Posterior vena cava (tissue), 2 donors: ENCODE data around the gene GOLGA6A. TPM values are rescaled to one million over a fixed set of nuclear protein-coding genes. Genes with fewer than 3 reads are reported as not detected.
"Not testable (repeated sequence)": the region's sequence is repeated elsewhere in the genome, so short reads cannot be mapped to it uniquely, and the experiment has no call there.

ENCODE experiments used
- DNase-seq: peaks from one replicate; pipeline ENCODE4 v3.0.0-alpha.2; 2020; ENCODE audit warnings: low spot score
- intact Hi-C, 2 donors: fragments of 100-400 bp; cut with DNase I; formaldehyde crosslinking; loops; one replicate each; pipeline versions ENCODE4 v1.14.1 to v1.14.2; 2022 to 2023
- long read RNA-seq, 2 donors: library from polyadenylated mRNA; unstranded; transcript quantifications; one replicate each; pipeline ENCODE4 v2.0.0, GENCODE V29; 2020 to 2021
- total RNA-seq, 2 donors: library from RNA; stranded (reverse); fragmentation: NEBNext Ultra II Directional; extraction: Animal tissue kit (Norgen Biotek cat#: 25700); gene quantifications; one replicate each; pipeline ENCODE4 v1.2.1, GENCODE V29; 2021
- donor health status: DM: yes; HTN: yes; CAD: no.
- donor health status: DM: yes; HTN: yes; CAD: no.

The GOLGA6A gene
- under 1 TPM in 1 of 2 donors, not detected in 1; 0.24 TPM for total RNA-seq
- long read RNA-seq, donor 1 = 0 reads
- long read RNA-seq, donor 2 = 0 reads

- DNase-seq, intact Hi-C loops: not testable (repeated sequence)
These were observed at the start of gene GOLGA6A for GRCh38 chr15:74082450-74082849. GOLGA6A (minus strand) TSS chr15:74082550; CDS start chr15:74082509, 41 bp downstream.

- intact Hi-C loops = loop anchor here in 1 of 2 donors (5.0 kb wide), 1 partner anchor 75 kb away; no protein-coding TSS in a partner anchor
These were observed 49.5 kb upstream of the GOLGA6A start for GRCh38 chr15:74131628-74132413.

GRCh38 chr15:74130849-74131627, 48.7 kb upstream of the GOLGA6A start:
- no peak for DNase-seq
- intact Hi-C loops = loop anchor here in 1 of 2 donors (5.0 kb wide), 1 partner anchor 74 kb away; no protein-coding TSS in a partner anchor

More at GRCh38 chr15:74131628-74132413, 49.5 kb upstream of the GOLGA6A start:
- DNase-seq = no peak

GRCh38 chr15:74130155-74130848, 48.0 kb upstream of the GOLGA6A start, which contains the start of gene ISLR2:
ISLR2 (plus strand) TSS chr15:74130586; CDS start chr15:74132755, 2,169 bp downstream.
- no peak for DNase-seq
- intact Hi-C loops = loop anchor here in 1 of 2 donors (5.0 kb wide), 1 partner anchor 73 kb away; no protein-coding TSS in a partner anchor

GRCh38 chr15:74129586-74130154, 47.3 kb upstream of the GOLGA6A start:
- no peak for DNase-seq
- intact Hi-C loops = loop anchor here (5.0 kb wide), 4 partner anchors 72 to 193 kb away; no protein-coding TSS in a partner anchor

GRCh38 chr15:74128785-74129585, 46.6 kb upstream of the GOLGA6A start:
- DNase-seq = no peak
- intact Hi-C loops = loop anchor here (5.0 kb wide), 3 partner anchors 173 to 193 kb away; no protein-coding TSS in a partner anchor

- DNase-seq = no peak
- intact Hi-C loops = loop anchor here (5.0 kb wide), 3 partner anchors 174 to 194 kb away; no protein-coding TSS in a partner anchor
These were observed 45.8 kb upstream of the GOLGA6A start for GRCh38 chr15:74127954-74128784.

- intact Hi-C loops = loop anchor here (5.0 kb wide), 3 partner anchors 175 to 195 kb away; no protein-coding TSS in a partner anchor
- DNase-seq = peak; percentile 97
These were observed 45.1 kb upstream of the GOLGA6A start for GRCh38 chr15:74127255-74127953.

- intact Hi-C loops = loop anchor here (5.0 kb wide), 3 partner anchors 178 to 198 kb away; no protein-coding TSS in a partner anchor
- DNase-seq = no peak
These were observed 42.4 kb upstream of the GOLGA6A start for GRCh38 chr15:74124759-74125158.

GRCh38 chr15:74124196-74124595, 41.8 kb upstream of the GOLGA6A start:
- intact Hi-C loops = no loop called here
- no peak for DNase-seq

GRCh38 chr15:74123658-74124057, 41.3 kb upstream of the GOLGA6A start:
- intact Hi-C loops = loop anchor here in 1 of 2 donors (1.0 kb wide), 1 partner anchor 47 kb away; no protein-coding TSS in a partner anchor
- DNase-seq = no peak

- DNase-seq = no peak
- intact Hi-C loops = loop anchor here in 1 of 2 donors (1.0 kb wide), 1 partner anchor 47 kb away; no protein-coding TSS in a partner anchor
These were observed 40.7 kb upstream of the GOLGA6A start for GRCh38 chr15:74123131-74123429.

GRCh38 chr15:74122403-74123130, 40.2 kb upstream of the GOLGA6A start:
- intact Hi-C loops = loop anchor here in 1 of 2 donors (1.0 kb wide), 1 partner anchor 48 kb away; no protein-coding TSS in a partner anchor
- no peak for DNase-seq

GRCh38 chr15:74121858-74122257, 39.5 kb upstream of the GOLGA6A start:
- intact Hi-C loops = no loop called here
- DNase-seq = no peak

GRCh38 chr15:74121039-74121438, 38.7 kb upstream of the GOLGA6A start:
- no peak for DNase-seq
- intact Hi-C loops = no loop called here

- no peak for DNase-seq
- intact Hi-C loops = loop anchor here in 1 of 2 donors (1.0 kb wide), 1 partner anchor 33 kb away; no protein-coding TSS in a partner anchor
These were observed 38.1 kb upstream of the GOLGA6A start for GRCh38 chr15:74120426-74120825.
